ENCODE results near the gene C16orf95. TPM values are rescaled to one million over a fixed set of nuclear protein-coding genes. Genes with fewer than 3 reads are reported as not detected.
A peak's percentile ranks its signal among the peaks of the same experiment; 100 is the strongest.

Gene C16orf95
- total and polyA plus RNA-seq, 2 experiments from 2014 or later, result 4.7 to 6.6 TPM

GRCh38 chr16:87306516-87306915 is 10.7 kb downstream of the C16orf95 start:
- H3K36me3 ChIP-seq (replicated peaks; ENCODE audit: insufficient read depth, low read depth), result no peaks in the 10 kb centered on the region
- no peaks in the 10 kb centered on the region for H3K79me2 ChIP-seq
- no peak for DNase-seq (ENCODE audit: low spot score)
- TF ChIP-seq CTCF (IDR thresholded peaks at IDR 0.05; ENCODE audit: poor library complexity) (no peak), EZH2 (IDR thresholded peaks at IDR 0.05; ENCODE audit: borderline replicate concordance) (no peak), EZH2phosphoT487 (IDR thresholded peaks at IDR 0.05; ENCODE audit: low read depth, severe bottlenecking, unreplicated experiment) (no peak)
- no peaks in the 10 kb centered on the region for H3K9me2 ChIP-seq (replicated peaks; ENCODE audit: insufficient read depth)
- no peak overlapping the region for H3K27ac ChIP-seq
- H3K27me3 ChIP-seq, result no peaks in the 10 kb centered on the region
- no peaks in the 10 kb centered on the region for H3K9me3 ChIP-seq (ENCODE audit: low read depth)
- H4K20me1 ChIP-seq (ENCODE audit: insufficient read depth, poor library complexity, severe bottlenecking), result no peaks in the 10 kb centered on the region
- no peak overlapping the region for H3K4me3 ChIP-seq
- WGBS (ENCODE audit: low lambda C conversion rate, missing lambda C conversion rate), result 84% methylated on average over 3 of the region's 3 CpGs
- no peak overlapping the region for H2AFZ ChIP-seq
- no peaks in the 10 kb centered on the region for H3K4me1 ChIP-seq (ENCODE audit: insufficient read depth)
- no peak overlapping the region for H3K4me2 ChIP-seq

- WGBS (ENCODE audit: low lambda C conversion rate, missing lambda C conversion rate), result 66% methylated on average over 30 of the region's 30 CpGs
- no peak overlapping the region for H3K27ac ChIP-seq
- no peak overlapping the region for H2AFZ ChIP-seq
- H3K79me2 ChIP-seq, result no peaks in the 10 kb centered on the region
- no peaks in the 10 kb centered on the region for H3K9me2 ChIP-seq (replicated peaks; ENCODE audit: insufficient read depth)
- H3K4me1 ChIP-seq (ENCODE audit: insufficient read depth), result no peaks in the 10 kb centered on the region
- no peak overlapping the region for H3K4me3 ChIP-seq
- H3K27me3 ChIP-seq, result no peaks in the 10 kb centered on the region
- peak; percentile 20 for DNase-seq (ENCODE audit: low spot score)
- H3K36me3 ChIP-seq (replicated peaks; ENCODE audit: insufficient read depth, low read depth), result no peaks in the 10 kb centered on the region
- TF ChIP-seq CTCF (IDR thresholded peaks at IDR 0.05; ENCODE audit: poor library complexity) (peak; percentile 10), EZH2 (IDR thresholded peaks at IDR 0.05; ENCODE audit: borderline replicate concordance) (no peak), EZH2phosphoT487 (IDR thresholded peaks at IDR 0.05; ENCODE audit: low read depth, severe bottlenecking, unreplicated experiment) (no peak)
- H3K4me2 ChIP-seq, result peak overlapping the region; percentile 57
- H4K20me1 ChIP-seq (ENCODE audit: insufficient read depth, poor library complexity, severe bottlenecking), result no peaks in the 10 kb centered on the region
- H3K9me3 ChIP-seq (ENCODE audit: low read depth), result no peaks in the 10 kb centered on the region
Observed at GRCh38 chr16:87305505-87306391, 11.4 kb downstream of the C16orf95 start.

- Histone ChIP-seq H2AFZ (no peak overlapping the region), H3K79me2 (no peaks in the 10 kb centered on the region), H3K4me1 (ENCODE audit: insufficient read depth) (no peaks in the 10 kb centered on the region), H4K20me1 (ENCODE audit: insufficient read depth, poor library complexity, severe bottlenecking) (no peaks in the 10 kb centered on the region), H3K36me3 (replicated peaks; ENCODE audit: insufficient read depth, low read depth) (no peaks in the 10 kb centered on the region), H3K4me2 (no peak overlapping the region), H3K27me3 (no peaks in the 10 kb centered on the region), H3K9me3 (ENCODE audit: low read depth) (no peaks in the 10 kb centered on the region), H3K9me2 (replicated peaks; ENCODE audit: insufficient read depth) (no peaks in the 10 kb centered on the region), H3K4me3 (no peak overlapping the region), H3K27ac (no peak overlapping the region)
- WGBS (ENCODE audit: low lambda C conversion rate, missing lambda C conversion rate), result 85% methylated on average over 10 of the region's 10 CpGs
- no peak for DNase-seq (ENCODE audit: low spot score)
- TF ChIP-seq CTCF (IDR thresholded peaks at IDR 0.05; ENCODE audit: poor library complexity), result no peak
Observed at GRCh38 chr16:87304951-87305350, 12.2 kb downstream of the C16orf95 start.

Measured in hepatocyte (in vitro differentiated cells).